HFFc6 (cell line): Measurements from ENCODE around the gene MAGI1. TPM values are rescaled to one million over a fixed set of nuclear protein-coding genes. Genes with fewer than 3 reads are reported as not detected.
"Not testable (repeated sequence)": the region's sequence is repeated elsewhere in the genome, so short reads cannot be mapped to it uniquely, and the experiment has no call there.

Experiments used
- DNase-seq: peaks from one replicate; pipeline ENCODE4 v3.0.0-alpha.2; 2018
- H3K27ac Mint-ChIP-seq: 2 replicates; pipeline ENCODE4 v1.8.0; 2020; ENCODE audit warnings: mild to moderate bottlenecking, mixed read lengths
- H3K27me3 Mint-ChIP-seq: 2 replicates; pipeline ENCODE4 v1.8.0; 2021; ENCODE audit warnings: mild to moderate bottlenecking, moderate library complexity, mixed read lengths; ENCODE audit not compliant: insufficient read depth
- H3K36me3 Mint-ChIP-seq: 2 replicates; pipeline ENCODE4 v1.8.0; 2021; ENCODE audit warnings: low read depth, mixed read lengths
- H3K4me1 Mint-ChIP-seq: 2 replicates; pipeline ENCODE4 v1.8.0; 2020; ENCODE audit warnings: low read depth, mixed read lengths
- H3K4me3 Mint-ChIP-seq: 2 replicates; pipeline ENCODE4 v1.8.0; 2020; ENCODE audit warnings: mild to moderate bottlenecking, moderate library complexity, mixed read lengths
- H3K9me3 Mint-ChIP-seq: 2 replicates; pipeline ENCODE4 v1.8.0; 2020; ENCODE audit warnings: mild to moderate bottlenecking, mixed read lengths
- CTCF ChIP-seq: fragments of 200-600 bp; sonication (generic); IDR thresholded peaks from 2 replicates; pipeline ENCODE4 v1.5.0; 2021; ENCODE audit warnings: antibody characterized with exemption, mild to moderate bottlenecking
- total RNA-seq, 6 experiments: library from RNA; stranded (reverse); fragmentation: NEBNext Ultra II Directional; extraction: Animal tissue kit (Norgen Biotek cat#: 25700); gene quantifications; 2 replicates in 1 of 6; 3 replicates in 5 of 6; pipeline ENCODE4 v1.2.3, GENCODE V29; 2021

Gene MAGI1
- total RNA-seq, 6 experiments from 2014 or later: 21.1 to 30.5 (median 22.4) TPM

- no peak for TF ChIP-seq CTCF
- DNase-seq: peak; percentile 24
- Mint-ChIP-seq H3K36me3 (no peaks in the 10 kb centered on the region), H3K4me1 (peaks cover 14% of the 10 kb centered on the region), H3K27ac (no peak overlapping the region), H3K4me3 (no peak overlapping the region), H3K9me3 (no peaks in the 10 kb centered on the region), H3K27me3 (no peaks in the 10 kb centered on the region)
Measured at GRCh38 chr3:65531499-65531898, 507.2 kb downstream of the MAGI1 start.

GRCh38 chr3:65526656-65527055, 512.1 kb downstream of the MAGI1 start:
- peaks cover 6% of the 10 kb centered on the region for H3K4me1 Mint-ChIP-seq
- TF ChIP-seq CTCF: no peak
- no peak for DNase-seq
- H3K4me3 Mint-ChIP-seq: no peak overlapping the region
- no peak overlapping the region for H3K27ac Mint-ChIP-seq
- H3K9me3 Mint-ChIP-seq: no peaks in the 10 kb centered on the region
- H3K36me3 Mint-ChIP-seq: no peaks in the 10 kb centered on the region
- H3K27me3 Mint-ChIP-seq: no peaks in the 10 kb centered on the region

GRCh38 chr3:65524584-65524983, 514.1 kb downstream of the MAGI1 start:
- Mint-ChIP-seq H3K4me1 (no peaks in the 10 kb centered on the region; the same call in 1 of the 2 replicates), H3K4me3 (no peak overlapping the region), H3K27me3 (no peaks in the 10 kb centered on the region), H3K9me3 (no peaks in the 10 kb centered on the region), H3K27ac (no peak overlapping the region), H3K36me3 (no peaks in the 10 kb centered on the region)
- DNase-seq: no peak
- no peak for TF ChIP-seq CTCF

GRCh38 chr3:65523878-65524277, 514.8 kb downstream of the MAGI1 start:
- Mint-ChIP-seq H3K27ac (no peak overlapping the region), H3K4me3 (no peak overlapping the region), H3K4me1 (no peaks in the 10 kb centered on the region; the same call in 1 of the 2 replicates), H3K9me3 (no peaks in the 10 kb centered on the region), H3K36me3 (no peaks in the 10 kb centered on the region), H3K27me3 (peaks cover 2% of the 10 kb centered on the region; the same call in 1 of the 2 replicates)
- DNase-seq: no peak
- no peak for TF ChIP-seq CTCF

- no peak for DNase-seq
- Mint-ChIP-seq H3K9me3 (no peaks in the 10 kb centered on the region), H3K27ac (no peak overlapping the region), H3K36me3 (no peaks in the 10 kb centered on the region), H3K4me3 (no peak overlapping the region), H3K27me3 (peaks cover 2% of the 10 kb centered on the region), H3K4me1 (no peaks in the 10 kb centered on the region; the same call in 1 of the 2 replicates)
- no peak for TF ChIP-seq CTCF
Measured at GRCh38 chr3:65521032-65521431, 517.7 kb downstream of the MAGI1 start.

GRCh38 chr3:65516998-65517397, 521.7 kb downstream of the MAGI1 start:
- TF ChIP-seq CTCF: no peak
- H3K27ac Mint-ChIP-seq: no peak overlapping the region
- H3K36me3 Mint-ChIP-seq: no peaks in the 10 kb centered on the region
- H3K9me3 Mint-ChIP-seq: no peaks in the 10 kb centered on the region
- H3K4me3 Mint-ChIP-seq: no peak overlapping the region
- no peak for DNase-seq
- H3K27me3 Mint-ChIP-seq: peaks cover 2% of the 10 kb centered on the region
- H3K4me1 Mint-ChIP-seq: no peaks in the 10 kb centered on the region

GRCh38 chr3:65514317-65514716, 524.4 kb downstream of the MAGI1 start:
- H3K4me1 Mint-ChIP-seq, H3K4me3 Mint-ChIP-seq, H3K36me3 Mint-ChIP-seq, H3K27ac Mint-ChIP-seq, H3K27me3 Mint-ChIP-seq, H3K9me3 Mint-ChIP-seq, DNase-seq: not testable (repeated sequence)

- H3K4me3 Mint-ChIP-seq, H3K4me1 Mint-ChIP-seq, H3K27ac Mint-ChIP-seq, DNase-seq, H3K36me3 Mint-ChIP-seq, H3K27me3 Mint-ChIP-seq, H3K9me3 Mint-ChIP-seq: not testable (repeated sequence)
Measured at GRCh38 chr3:65509423-65509794, 529.3 kb downstream of the MAGI1 start.
